ENCODE measurements around the gene TDRD6. TPM values are rescaled to one million over a fixed set of nuclear protein-coding genes. Genes with fewer than 3 reads are reported as not detected.
"Not testable (repeated sequence)": the region's sequence is repeated elsewhere in the genome, so short reads cannot be mapped to it uniquely, and the experiment has no call there.

The TDRD6 gene
- total RNA-seq, 3 donors from 2014 or later = 0.66 to 2.5 (median 1.1) TPM

- intact Hi-C loops (cut with DNase I; ENCODE audit: low total_unique reads) = no loop called here
- H3K36me3 ChIP-seq = no peaks in the 10 kb centered on the region
- no peaks in the 10 kb centered on the region for H3K4me1 ChIP-seq
- no peak for DNase-seq (ENCODE audit: low spot score in 2 of 2)
- no peaks in the 10 kb centered on the region for H3K9me3 ChIP-seq
- TF ChIP-seq POLR2A (IDR thresholded peaks at IDR 0.05) (no peak), CTCF (IDR thresholded peaks at IDR 0.05) (no peak), POLR2AphosphoS5 (IDR thresholded peaks at IDR 0.05) (no peak)
- H3K4me3 ChIP-seq = no peak overlapping the region
- H3K27ac ChIP-seq = no peak overlapping the region
- no peaks in the 10 kb centered on the region for H3K27me3 ChIP-seq
Observed at GRCh38 chr6:46645265-46645664, 42.4 kb upstream of the TDRD6 start.

DNA sequence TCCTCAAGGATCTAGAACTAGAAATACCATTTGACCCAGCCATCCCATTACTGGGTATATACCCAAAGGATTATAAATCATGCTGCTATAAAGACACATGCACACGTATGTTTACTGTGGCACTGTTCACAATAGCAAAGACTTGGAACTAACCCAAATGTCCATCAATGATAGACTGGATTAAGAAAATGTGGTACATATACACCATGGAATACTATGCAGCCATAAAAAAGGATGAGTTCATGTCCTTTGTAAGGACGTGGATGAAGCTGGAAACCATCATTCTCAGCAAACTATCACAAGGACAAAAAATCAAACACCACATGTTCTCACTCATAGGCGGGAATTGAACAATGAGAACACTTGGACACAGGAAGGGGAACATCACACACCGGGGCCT lies 39.6 kb upstream of the TDRD6 start:
- H3K36me3 ChIP-seq; H3K27ac ChIP-seq; H3K9me3 ChIP-seq; H3K4me1 ChIP-seq; DNase-seq (ENCODE audit: low spot score in 2 of 2); H3K27me3 ChIP-seq; H3K4me3 ChIP-seq; intact Hi-C loops (cut with DNase I; ENCODE audit: low total_unique reads): not testable (repeated sequence)

DNA sequence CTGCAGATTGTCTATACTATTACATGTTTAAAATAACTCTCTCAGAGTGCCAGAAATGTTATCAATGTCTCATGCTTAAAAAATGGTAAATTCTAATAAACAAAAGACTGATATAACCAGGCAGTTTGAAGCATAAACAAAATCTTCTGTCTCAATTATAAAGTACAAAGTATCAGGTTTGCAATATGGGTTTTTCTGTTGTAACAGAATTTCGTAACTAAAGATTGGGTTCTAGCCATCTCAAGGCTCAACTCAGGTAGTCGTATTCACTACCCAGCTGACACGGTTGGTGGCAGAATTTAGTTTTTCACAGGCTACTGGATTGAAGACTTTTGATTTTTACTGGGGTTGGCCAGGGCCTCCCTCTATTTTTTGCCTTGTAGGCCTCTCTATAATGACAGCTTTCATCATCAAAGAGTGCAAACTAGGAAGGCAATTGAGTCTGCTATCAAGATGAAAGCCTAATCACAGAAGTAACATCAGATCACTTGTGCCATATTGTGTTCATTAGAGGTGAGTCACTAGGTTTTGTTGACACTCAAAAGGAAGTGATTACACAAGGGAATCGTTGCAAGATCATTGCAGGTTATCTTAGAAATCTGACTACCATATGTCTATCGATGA lies 38.7 kb upstream of the TDRD6 start:
- DNase-seq (ENCODE audit: low spot score in 2 of 2) = no peak
- Histone ChIP-seq H3K27ac (no peak overlapping the region), H3K36me3 (no peaks in the 10 kb centered on the region), H3K27me3 (no peaks in the 10 kb centered on the region), H3K4me1 (no peaks in the 10 kb centered on the region), H3K4me3 (no peak overlapping the region), H3K9me3 (no peaks in the 10 kb centered on the region)
- TF ChIP-seq CTCF (IDR thresholded peaks at IDR 0.05) (no peak), POLR2AphosphoS5 (IDR thresholded peaks at IDR 0.05) (no peak), POLR2A (IDR thresholded peaks at IDR 0.05) (no peak)
- intact Hi-C loops (cut with DNase I; ENCODE audit: low total_unique reads) = no loop called here

GRCh38 chr6:46651006-46651405 lies 36.7 kb upstream of the TDRD6 start:
- no peaks in the 10 kb centered on the region for H3K36me3 ChIP-seq
- H3K27ac ChIP-seq = peak overlapping the region in 1 of 2 donors; percentile 2
- H3K4me1 ChIP-seq = no peaks in the 10 kb centered on the region
- no peaks in the 10 kb centered on the region for H3K9me3 ChIP-seq
- H3K27me3 ChIP-seq = no peaks in the 10 kb centered on the region
- intact Hi-C loops (cut with DNase I; ENCODE audit: low total_unique reads) = no loop called here
- no peak for DNase-seq (ENCODE audit: low spot score in 2 of 2)
- no peak for TF ChIP-seq POLR2AphosphoS5 (IDR thresholded peaks at IDR 0.05)
- no peak for TF ChIP-seq POLR2A (IDR thresholded peaks at IDR 0.05)
- TF ChIP-seq CTCF (IDR thresholded peaks at IDR 0.05) = no peak
- H3K4me3 ChIP-seq = peak overlapping the region in 2 of 3 donors; percentile 40 to 91

- peak overlapping the region; percentile 77 to 94 (median 91) for H3K4me3 ChIP-seq
- H3K27me3 ChIP-seq = no peaks in the 10 kb centered on the region
- H3K4me1 ChIP-seq = no peaks in the 10 kb centered on the region
- no peak for DNase-seq (ENCODE audit: low spot score in 2 of 2)
- TF ChIP-seq CTCF (IDR thresholded peaks at IDR 0.05) = no peak
- TF ChIP-seq POLR2A (IDR thresholded peaks at IDR 0.05) = no peak
- no peak for TF ChIP-seq POLR2AphosphoS5 (IDR thresholded peaks at IDR 0.05)
- H3K27ac ChIP-seq = peak overlapping the region; percentile 85 to 89
- no peaks in the 10 kb centered on the region for H3K36me3 ChIP-seq
- intact Hi-C loops (cut with DNase I; ENCODE audit: low total_unique reads) = no loop called here
- no peaks in the 10 kb centered on the region for H3K9me3 ChIP-seq
Observed at GRCh38 chr6:46651816-46652215, 35.9 kb upstream of the TDRD6 start.

GRCh38 chr6:46652232-46652602 lies 35.5 kb upstream of the TDRD6 start:
- intact Hi-C loops (cut with DNase I; ENCODE audit: low total_unique reads) = no loop called here
- Histone ChIP-seq H3K27ac (peak overlapping the region; percentile 85 to 89), H3K27me3 (no peaks in the 10 kb centered on the region), H3K36me3 (no peaks in the 10 kb centered on the region), H3K4me1 (no peaks in the 10 kb centered on the region), H3K4me3 (peak overlapping the region; percentile 77 to 94 (median 91)), H3K9me3 (no peaks in the 10 kb centered on the region)
- TF ChIP-seq POLR2AphosphoS5 (IDR thresholded peaks at IDR 0.05) (no peak), CTCF (IDR thresholded peaks at IDR 0.05) (no peak), POLR2A (IDR thresholded peaks at IDR 0.05) (no peak)
- DNase-seq (ENCODE audit: low spot score in 2 of 2) = no peak

All from breast epithelium (tissue), 4 donors.